NCI-H146 treated with DMSO at 0.1 percent for 48 hours (cell line): ENCODE measurements around the gene SUN5.

Experiments
- DNase-seq: peaks from one replicate; lab custom pipeline; 2025; ENCODE audit not compliant: unreplicated experiment; lab: John Stamatoyannopoulos, UW

The SUN5 gene

DNA sequence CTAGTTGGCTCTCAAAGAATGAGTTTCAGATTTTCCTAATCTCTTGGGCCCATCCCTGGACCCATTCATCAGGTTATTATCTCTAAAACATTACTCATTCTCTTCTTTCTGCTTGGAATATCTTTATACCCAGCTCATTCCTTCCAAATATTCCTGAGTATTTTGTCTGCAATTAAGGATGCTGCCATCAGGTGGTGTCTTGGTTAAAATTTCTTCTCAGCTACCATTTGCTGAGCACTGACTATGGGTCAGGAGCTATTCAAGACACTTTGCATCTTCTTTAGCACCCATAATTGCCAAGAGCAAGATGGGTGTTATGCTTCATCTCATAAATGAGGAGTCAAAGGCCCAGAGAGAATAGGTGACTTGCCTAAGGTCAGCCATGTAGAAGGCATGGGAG, 8.4 kb downstream of the SUN5 start:
- no peak for DNase-seq

DNA sequence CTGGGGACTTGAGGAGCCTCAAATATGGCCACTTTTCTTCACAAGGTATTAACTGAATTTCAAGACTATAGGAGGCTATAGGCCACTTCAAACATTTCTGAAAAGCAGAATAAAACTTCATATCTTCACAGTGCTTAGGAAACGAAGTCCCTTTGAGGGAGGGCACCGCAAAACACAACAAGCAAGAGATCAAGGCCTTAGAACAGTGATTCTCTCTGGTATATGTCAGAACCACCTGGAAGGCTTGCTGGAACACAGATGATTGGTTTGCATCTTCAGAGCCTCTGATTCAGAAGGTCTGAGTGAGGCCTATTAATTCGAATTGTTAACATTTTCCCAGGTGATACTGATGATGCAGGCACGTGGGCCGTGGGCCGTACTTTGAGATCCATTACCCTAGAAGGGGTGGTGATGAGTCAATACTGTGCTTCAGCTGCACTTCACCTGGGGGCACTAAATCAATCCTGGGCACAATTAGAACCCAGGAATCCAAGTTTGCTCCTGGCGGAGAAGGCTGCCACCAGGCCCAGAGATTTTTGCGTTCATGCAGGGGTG, 10.7 kb downstream of the SUN5 start:
- no peak for DNase-seq

DNA sequence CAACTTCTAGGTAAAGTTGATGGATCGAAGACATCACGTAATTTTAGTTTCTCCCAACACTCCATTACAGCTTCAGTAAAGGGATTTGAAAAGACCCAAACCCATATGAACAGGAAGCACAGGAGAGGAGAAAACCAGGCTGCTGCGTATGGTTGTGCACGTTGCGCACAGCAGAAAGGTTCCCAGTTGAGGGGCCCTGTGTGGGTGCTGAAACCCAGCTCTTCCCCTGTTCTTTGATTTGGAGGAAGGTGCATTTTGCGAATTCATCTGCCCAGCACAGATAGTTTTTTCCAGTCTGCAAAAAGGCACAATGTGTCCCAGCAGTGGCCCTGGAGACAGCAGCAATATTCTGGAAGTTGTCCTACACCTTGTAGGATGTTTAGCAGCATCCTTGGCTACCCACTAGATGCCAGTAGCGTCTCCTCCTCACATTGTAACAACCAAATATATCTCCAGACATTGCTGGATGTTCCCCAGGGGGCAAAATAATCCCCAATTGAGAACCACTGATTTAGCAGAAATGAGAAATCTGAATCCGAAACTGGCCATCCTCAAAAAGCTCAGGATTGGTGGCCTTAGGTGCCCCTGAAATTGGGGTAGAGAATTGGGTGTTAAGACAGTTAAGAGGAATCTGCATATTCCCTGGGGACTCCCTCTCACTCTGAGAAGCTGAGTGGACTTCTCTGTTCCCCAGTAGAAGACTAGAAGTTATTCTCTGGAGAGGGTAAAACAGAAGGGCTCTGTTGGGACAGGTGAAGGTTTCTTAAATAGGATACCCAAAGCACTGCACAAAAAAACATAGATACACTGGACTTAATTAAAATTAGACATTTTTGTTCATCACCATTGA, 12.2 kb downstream of the SUN5 start:
- no peak for DNase-seq

DNA sequence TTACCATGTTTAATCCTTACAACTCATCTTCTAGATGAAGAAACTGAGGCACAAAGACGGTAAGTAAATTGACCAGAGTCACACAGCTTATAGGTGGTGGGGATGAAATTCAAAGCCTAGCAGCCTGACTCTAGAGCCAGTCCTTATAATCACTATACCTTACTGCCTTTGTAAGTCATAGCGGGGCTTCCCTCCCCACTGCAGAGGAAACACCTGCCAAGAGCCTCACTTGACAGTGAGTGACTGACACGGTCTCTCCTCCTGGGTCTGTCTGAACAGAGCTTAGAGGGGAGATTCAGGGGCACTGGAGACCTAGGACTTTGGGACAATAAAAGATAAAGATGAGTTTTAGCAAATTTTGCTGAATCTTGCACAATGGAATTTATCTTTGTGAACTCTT, 12.8 kb downstream of the SUN5 start:
- no peak for DNase-seq

DNA sequence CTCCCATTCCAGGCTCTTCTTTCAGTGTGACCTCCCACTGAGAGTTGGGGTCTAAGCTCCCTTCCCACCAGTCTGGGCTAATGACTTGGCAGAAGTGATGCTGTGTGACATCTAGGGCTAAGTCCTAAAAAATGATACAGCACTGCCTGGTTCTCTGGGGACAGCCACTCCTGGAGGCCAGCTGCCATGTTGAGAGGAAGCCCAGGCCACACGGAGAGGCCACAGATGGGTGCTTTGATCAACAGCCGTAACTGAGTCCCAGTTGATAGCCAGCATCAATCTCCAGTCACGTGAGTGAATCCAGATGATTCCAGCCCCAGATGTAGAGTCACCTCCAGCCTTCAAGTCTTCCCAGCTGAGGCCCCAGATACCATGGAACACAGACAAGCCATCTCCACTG, 13.8 kb downstream of the SUN5 start:
- DNase-seq = no peak

DNA sequence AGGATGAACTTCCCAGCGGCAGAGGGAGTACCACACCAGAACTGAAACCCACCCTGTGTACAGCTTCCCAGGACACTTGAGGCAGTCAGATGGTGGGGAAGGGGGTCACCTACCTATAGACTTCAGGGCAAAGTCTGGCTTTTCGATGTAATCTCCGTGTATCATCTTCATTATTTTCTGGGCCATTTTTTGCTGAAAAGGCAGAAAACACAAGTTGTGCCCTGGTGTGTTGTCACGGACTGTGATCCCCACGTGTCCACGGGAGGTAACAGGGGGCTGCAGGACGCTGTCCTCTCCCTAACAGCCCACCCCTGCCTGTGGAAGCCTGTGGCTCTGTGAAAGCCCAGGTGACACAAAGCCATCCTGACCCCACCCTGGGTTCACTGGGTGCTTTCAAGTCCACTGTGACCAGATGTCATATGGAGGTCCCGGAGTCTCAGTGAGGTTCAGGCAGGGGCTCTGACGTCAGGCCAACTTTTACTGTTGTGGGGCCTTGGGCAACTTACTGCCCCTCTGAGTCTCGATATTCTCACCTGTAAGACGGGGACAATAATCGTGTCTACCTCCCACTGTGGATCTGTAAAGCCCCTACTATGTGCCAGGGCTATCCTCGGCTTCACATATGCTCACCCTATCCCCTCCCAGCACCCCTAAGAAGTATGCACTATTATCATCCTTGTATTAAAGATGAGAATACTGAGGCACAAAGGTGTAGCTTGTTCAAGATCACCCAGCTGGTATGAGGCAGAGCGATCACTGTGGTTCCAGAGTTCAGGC, 14.5 kb downstream of the SUN5 start:
- no peak for DNase-seq

DNA sequence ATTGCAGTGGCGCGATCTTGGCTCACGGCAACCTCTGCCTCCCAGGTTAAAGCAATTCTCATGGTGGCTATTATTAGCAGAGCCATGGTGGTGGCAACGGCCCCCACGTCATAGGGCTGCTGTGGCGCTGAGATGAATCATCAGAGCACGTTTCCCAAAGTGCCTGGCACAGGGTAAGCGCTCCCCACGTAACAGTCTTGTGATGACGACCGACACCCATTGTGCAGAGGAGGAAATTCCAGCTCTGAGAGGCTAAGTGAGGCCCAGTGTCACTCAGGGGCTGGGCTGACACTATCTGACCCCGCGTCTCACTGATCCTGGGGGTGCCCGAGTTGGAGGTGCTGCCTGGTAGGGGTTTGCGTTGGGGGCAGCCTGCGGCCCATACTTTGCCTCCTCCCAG, 16.2 kb downstream of the SUN5 start:
- no peak for DNase-seq

DNA sequence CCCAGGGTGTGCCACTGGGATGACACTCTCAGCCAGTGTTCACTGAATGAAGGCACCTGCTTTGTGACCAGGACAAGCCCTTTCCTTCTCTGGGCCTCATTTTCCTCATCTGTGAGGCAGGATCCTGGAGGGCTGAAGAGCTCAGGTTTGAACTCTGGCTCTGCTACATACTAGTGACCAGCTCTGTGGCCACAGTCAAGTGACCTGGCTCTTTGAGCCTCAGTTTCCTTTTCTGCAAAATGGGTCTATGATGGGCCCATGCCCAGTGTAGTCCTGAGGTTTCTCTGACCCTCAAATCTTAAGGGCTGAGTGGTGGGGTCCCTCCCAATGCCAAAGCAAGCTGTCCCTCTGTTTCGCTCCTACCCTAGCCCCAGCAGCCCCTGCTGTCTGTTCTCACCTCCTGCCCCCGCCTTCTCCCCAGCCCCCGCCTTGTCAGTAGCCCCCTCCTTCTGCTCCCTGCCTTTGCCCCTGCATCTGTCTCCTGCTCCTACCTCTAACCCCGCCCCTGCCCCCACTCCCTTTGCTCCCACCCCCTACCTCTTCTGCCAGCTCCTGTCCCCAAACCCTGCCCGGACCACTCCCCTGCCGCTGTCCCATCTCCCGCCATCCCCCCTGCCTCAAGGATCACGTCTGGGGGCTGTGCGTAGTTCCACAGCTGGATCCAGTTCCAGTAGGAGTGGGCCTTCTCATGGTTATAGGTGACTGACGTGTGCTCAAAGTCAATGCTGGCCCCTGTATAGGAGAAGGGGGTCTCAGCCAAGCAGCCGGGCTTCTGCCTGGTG, 17.0 kb downstream of the SUN5 start:
- no peak for DNase-seq

DNA sequence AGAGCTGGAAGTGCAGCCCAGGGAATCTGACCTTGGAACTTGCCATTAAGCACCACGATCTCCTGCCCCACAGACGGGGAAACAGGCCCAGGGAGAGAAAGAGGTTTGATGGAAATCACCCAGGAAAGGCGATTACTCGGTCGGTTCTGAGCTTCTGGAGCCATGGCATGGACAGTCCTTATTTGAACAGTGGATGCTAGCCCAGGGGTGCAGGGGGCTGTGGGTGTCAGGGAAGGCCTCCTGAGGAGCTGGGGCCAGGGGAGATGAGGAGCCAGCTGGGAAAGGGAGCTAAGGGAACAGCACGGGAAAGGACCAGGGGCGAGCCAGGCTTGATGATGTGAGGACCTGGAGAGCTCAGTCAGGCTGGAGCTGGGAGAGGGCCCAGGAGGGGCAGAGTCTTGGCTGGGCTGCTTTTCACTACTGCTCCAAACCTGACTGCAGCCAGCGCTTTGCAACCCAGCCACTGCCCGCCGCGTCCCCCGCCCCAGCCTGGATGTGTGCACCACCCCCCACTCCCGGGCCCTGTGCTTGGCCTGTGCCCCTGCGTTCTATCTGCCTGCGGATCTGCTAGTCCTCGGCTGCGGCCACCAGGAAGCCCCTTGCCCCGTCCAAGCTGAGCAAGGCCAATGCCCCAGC, 17.8 kb downstream of the SUN5 start:
- no peak for DNase-seq

DNA sequence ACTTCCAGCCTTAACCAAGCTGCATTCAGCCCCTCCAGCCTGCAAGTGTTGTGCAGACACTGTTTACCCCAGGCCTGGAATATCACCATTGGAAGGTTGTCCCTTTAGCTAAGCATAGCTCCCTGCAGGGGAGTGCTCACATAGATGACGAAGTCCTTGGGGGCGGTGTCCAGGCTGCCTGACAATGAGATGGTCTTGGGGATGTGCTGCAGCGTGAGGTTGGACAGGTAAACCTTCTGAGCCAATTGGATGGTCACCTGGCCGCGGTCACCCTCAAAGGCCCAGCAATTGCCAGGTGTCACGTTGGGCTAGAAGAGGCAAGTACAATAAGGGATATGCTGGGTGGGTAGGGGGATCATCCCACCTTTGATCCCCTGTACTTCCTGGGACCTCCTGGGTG, 18.6 kb downstream of the SUN5 start:
- no peak for DNase-seq

DNA sequence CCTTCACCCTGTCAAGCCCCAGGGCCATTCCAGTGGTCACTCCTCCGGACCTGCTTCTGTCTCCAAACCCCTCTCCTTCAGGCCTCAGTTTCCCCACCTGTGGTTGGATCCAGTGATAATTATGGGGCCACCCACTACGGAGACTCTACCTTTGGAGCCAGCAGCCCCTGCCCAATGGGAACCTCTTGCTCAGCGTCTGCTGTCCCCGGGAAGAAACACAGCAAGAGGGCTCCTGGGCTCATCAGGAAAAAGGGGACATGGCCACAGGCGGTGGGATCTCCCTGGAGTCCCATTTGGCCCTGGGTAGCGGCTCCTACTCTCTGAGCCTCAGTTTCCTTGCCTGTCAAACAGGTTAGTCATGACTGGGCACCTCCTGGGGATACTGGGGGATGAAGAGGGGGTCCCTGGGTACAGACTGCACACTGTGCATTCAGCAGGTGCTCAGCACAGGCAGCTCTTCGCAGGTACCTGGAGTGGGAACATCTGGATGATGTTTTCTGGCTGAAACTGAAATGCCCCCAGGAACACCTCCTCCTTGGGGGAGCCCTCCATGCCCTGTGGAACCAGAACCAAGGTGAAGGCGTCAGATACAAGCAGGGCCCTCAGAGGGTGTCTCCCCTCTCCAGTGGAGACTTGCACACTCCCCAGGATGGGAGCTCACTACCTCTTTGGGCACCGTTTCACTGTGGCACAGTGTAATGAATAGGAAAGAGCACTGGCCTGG, 19.4 kb downstream of the SUN5 start:
- DNase-seq = no peak

DNA sequence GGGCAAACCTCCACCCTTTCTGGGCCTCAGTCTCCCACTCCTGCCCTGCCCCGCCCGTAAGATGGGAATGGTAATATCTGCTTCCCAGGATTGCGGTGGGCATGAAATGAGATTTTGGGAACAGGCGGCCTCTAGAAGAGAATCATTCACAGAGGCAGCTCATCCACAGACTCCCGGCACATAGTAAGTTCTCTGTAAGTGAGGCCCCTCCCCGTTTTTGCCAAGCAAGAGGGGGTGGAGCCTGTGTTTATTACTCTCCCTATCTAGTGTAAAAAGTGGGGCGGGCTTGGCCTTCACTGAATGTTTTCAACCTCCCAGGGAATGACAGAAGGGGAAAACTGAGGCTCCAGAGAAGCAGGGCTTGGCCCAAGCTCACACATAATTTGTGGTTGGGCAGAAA, 20.0 kb downstream of the SUN5 start:
- DNase-seq = no peak

DNA sequence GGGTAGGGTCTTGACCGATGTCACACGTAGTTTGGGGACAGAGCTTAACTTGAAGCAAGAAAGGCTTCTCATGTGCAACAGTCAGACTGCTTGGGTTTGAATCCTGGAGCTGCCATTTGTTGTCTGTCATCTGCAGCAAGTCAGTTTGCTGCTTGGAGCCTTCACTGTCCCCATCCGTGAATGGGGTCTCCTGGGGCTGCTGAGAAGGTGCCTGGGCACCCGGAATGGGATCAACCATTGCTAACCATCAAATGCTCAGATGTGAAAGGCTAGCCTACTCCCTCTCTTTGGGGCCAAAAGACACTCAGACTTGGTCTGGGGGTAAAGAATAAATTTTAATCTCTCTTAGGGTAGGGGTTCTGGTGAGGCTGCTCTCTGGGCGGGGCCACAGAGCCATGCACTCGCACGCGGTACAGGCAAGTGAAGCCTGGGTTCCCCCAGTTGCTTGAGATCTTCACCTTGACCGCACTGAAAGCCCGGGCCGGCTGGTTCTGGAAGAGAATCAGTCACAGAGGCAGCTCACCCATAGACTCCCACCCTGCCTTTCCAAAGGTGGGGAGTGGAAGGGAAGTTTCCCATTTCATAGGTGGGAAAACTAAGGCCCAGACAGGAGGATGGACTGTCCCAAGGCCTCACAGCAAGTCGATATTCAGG, 20.6 kb downstream of the SUN5 start:
- no peak for DNase-seq

DNA sequence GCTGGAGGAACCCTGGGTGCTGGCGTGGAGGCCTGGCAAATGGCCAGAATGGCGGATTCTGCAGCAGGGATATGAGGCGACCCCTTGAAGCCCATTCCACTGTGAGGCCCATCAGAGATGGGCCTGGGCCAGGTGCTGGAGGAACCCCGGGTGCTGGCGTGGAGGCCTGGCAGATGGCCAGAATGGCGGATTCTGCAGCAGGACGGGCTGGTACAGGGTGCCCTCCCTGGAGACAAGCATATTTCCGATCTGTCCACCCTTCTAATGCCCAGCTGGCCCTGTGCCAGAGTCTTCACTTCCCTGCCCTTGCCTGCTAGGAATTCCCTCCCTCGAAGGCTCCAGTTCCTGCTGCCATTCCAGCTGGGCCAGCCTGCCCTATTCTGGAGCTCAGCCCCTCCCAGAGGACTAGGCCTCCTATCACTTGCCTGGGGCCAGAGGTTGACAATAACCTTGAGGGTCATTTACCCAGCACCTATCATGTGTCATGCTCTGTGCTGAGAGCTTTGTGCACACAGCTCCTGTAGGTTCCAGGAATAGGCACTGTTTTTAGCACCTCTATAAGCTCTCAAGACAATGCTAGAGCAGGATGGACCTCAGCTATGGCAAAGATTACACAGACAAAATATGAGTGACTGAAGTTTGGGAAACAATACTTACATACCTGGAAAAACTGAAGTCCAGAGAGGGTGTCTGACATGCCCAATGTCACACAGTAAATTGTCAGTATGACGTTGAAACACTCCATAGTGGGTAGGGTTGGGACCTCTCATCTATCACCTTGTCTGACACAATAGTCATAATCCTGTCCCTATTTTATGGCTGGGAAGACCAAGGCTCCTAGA, 21.4 kb downstream of the SUN5 start:
- DNase-seq = no peak

DNA sequence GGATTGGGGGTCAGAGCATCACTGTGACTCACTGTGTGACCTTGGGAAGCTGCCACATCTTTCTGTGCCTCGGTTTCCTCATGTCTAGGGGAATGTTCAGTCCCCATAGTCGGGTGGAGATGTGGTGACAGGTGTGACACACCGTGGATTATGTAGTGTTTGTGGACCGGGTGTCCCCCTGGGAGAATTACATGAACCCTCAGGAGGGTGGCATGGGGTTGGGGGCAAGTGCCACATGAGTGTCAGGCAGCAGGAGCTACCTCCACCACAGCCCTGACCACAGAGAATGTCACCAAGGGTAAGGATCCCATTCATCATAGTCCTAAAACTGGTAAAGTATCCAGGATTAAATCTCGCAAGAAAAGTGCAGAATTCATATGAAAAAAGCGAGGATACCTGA, 23.2 kb downstream of the SUN5 start:
- no peak for DNase-seq

DNA sequence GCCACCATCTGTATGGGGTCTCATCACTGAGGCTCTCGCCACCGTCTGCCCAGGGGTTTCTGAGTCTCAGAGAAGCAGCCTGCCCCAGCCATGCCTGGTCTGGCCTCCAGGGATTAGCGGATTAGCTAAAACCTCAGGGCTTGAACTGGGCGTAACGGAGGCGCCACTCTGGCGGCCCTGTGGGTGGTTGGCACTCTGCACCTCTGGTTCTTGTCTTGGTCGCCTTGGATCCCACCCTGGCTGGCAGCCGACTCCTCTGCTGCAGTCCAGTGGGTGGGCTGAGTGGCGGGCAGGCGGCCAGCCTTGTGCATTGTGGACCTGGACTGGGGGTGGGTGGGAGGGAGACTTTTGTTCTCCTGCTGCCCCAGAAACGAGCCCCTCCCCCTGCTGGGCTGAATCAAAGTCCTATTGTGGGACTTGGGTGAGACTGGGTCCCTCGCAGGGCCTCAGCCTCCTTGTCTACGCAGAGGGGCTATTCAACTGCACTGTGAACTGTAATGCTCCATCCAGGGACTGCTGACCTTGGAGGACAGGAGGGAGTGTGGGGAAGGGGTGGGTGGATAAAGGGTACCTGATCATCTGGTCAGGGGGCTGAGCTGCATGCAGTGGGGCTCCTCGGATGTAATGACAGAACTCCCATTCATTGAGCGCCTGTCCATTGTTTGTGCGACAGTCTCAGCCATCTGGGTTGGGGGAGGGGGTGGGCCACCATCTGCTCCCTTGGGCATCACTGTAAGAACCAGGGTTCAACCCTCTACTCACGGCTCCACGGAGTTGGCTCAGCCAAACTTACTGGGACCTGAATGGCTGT, 23.9 kb downstream of the SUN5 start:
- DNase-seq = no peak

DNA sequence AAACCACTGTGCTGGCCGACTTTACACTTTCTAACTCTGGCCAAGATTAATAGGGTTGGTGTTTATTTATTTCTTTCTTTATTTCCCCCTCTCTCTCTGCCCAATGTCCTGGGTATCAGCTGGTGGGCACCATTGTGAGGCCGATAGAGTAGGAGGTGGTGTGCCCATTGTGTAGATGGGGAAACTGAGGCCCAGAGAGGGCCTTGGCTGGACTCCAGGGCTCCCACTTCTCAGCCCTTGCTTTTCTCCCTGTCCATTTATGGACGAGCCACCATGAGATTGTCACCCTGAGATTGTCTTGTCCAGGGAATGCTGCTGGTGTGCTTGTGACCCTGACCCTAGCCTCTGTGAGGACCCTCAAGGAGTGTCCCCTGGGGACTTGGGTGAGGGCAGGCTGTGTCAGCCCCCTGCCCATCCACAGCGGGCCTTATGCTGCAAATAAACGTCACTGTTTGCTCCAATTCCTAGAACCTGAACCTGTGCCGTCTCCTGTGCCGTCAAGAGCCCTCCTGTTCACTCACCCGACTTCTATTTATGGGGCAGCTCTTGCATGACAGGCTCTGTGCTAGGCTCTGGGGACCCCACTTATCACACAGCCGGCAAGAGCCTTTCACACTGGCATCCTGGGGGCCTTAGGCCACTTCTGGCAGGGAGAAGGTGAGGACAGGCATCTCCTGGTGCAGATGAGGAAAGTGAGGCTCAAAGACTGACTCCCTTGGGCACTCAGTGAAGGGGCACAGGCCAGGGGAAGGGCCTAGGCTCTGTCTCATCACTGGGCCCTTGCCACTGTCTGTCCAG, 24.8 kb downstream of the SUN5 start:
- no peak for DNase-seq
